Stimulated activated CD8-positive, alpha-beta memory T cell treated with anti-CD3 and anti-CD28 coated beads, Interleukin-7, amount 100 ng/mL, for 1 hour (primary cell): ENCODE results near the gene ARID3A.
"Not testable (repeated sequence)": the region's sequence is repeated elsewhere in the genome, so short reads cannot be mapped to it uniquely, and the experiment has no call there.

Experiments used
- DNase-seq, 2 donors: peaks; one replicate each; pipeline ENCODE4 v3.0.0-alpha.2; 2020; ENCODE audit warnings: low read depth in 2 of 2

The ARID3A gene

DNA sequence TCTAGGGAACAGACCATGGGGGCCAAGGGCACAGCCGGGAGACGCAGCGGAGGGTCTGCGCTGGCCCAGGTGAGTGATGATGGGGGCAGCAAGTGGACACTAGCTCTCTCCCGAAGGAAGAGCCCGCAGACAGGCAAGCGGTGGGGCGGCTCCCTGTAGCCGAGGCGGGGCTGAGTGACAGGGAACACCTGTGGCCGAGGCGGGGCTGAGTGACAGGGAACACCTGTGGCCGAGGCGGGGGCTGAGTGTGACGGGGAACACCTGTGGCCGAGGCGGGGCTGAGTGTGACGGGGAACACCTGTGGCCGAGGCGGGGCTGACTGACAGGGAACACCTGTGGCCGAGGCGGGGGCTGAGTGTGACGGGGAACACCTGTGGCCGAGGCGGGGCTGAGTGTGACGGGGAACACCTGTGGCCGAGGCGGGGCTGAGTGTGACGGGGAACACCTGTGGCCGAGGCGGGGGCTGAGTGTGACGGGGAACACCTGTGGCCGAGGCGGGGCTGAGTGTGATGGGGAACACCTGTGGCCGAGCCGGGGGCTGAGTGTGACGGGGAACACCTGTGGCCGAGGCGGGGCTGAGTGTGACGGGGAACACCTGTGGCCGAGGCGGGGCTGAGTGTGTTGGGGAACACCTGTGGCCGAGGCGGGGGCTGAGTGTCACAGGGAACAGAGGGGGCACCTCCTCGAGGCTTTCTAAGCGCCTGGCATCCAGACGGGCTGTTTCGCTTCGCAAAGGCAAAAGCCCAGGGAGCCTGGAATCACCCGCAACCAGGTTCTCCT is 34.2 kb upstream of the ARID3A start:
- not testable (repeated sequence) for DNase-seq

DNA sequence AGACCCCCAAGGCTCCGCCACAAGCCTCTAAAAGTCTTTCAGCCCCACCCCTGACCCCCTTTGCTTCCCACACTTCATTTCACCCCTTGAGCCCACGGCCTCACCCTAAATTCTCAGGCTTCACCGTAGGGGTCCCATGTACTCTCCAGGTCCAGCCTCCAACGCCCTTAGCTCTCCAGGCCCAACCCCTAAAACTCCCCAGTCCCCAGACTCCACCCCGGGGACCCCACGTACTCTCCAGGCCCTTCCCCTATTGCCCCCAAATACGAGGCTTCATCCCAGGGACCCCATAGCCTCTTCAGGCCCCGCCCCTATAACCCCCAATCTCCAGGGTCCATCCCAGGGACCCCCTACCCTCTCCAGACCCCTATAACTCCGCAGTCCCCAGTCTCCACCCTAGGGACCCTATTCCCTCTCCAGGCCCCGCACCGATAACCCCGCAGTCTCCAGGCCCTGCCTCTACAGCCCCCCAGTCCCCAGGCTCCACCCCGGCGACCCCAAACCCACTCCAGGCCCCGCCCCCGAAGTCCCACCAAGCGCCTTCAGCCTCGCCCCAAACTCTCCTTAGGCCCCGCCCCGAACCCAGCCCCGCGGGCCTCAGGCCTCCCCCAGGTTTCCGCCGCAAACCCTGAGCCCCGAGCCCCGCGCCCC is 33.5 kb upstream of the ARID3A start:
- DNase-seq: no peak

DNA sequence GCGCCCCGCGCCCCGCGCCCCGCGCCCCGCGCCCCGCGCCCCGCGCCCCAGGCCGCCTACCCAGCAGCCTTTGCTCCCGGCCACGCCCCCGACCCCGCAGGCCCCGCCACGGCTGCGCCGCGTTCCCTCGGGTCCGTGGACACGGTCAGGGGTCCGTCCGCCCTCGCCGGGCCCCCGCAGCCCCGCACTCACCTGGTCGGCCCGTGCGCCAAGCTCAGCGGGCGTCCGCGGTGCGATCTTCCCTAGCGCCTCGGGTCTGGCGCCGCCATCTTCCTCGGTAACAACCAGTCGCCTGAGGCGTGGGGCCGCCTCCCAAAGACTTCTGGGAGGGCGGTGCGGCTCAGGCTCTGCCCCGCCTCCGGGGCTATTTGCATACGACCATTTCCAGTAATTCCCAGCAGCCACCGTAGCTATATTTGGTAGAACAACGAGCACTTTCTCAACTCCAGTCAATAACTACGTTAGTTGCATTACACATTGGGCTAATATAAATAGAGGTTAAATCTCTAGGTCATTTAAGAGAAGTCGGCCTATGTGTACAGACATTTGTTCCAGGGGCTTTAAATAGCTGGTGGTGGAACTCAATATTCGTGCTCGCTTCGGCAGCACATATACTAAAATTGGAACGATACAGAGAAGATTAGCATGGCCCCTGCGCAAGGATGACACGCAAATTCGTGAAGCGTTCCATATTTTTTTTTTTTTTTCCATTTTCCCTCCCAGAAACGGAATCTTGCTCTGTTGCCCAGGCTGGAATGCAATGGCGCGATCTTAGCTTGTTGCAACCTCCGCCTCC is 32.7 kb upstream of the ARID3A start, which contains the start of the genes MED16 and RNU6-9:
Gene MED16, minus strand, starts transcription at position 294 of the 796 bp plus-strand sequence. CDS start 2,056 bp downstream, outside the sequence.
Gene RNU6-9, plus strand, starts transcription at position 591 of the 796 bp plus-strand sequence.
- DNase-seq: peak; percentile 73 to 74

- DNase-seq: no peak
These were observed 29.4 kb upstream of the ARID3A start for GRCh38 chr19:896434-896833.

DNA sequence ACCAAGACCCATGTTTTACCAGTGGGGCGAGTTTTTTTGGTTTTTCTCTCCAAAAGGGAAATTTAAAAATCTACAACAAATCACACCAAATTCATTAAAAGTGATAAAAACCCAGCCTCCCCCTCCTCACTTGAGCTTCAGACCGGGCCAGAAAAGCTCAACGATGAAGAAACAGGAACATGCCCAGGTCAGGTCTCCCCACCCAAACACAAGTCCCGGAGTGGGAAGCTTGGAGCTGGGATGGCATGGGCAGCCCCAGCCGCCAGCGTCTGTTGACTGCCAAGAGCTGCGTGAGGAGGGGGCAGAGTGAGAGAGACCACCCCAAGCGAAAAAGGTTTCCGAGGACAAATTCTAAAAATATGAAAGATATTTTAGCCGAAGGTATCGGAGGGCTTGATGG is 28.8 kb upstream of the ARID3A start:
- DNase-seq: no peak

- no peak for DNase-seq
These were observed 28.3 kb upstream of the ARID3A start for GRCh38 chr19:897442-898039.

DNA sequence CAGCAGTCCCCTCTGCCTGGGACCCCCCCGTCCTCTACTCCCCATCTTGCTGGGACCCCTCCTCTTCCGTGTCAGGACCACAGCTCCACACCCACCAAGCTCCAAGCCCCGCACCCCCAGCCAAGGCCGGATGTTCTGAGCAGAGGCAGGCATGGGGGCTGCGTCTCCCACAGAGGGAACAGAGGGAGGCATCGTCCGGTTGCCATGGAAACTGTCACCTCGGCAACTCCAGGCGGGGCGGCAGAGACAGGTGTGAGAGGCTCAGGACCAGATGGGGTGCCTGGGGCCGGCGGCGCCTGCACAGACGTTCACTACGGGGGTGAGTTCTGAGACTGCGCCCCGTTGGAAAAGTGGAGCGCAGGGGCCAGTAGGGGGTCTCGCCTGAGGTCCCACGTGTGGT is 27.2 kb upstream of the ARID3A start:
- no peak for DNase-seq

- no peak for DNase-seq
These were observed 26.3 kb upstream of the ARID3A start for GRCh38 chr19:899336-900042.

DNA sequence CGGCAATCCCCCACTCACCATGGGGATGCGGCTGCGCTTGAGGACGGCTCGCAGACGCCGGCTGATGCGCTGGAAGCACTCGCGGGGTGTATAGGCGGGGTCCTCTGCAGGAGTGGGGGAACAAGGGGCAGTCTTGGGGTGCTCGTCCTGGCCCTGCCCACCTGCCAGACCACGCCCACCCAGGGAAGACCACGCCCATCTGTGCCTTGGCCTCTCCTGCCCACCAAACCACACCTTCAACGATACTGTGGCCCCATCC is 25.9 kb upstream of the ARID3A start:
- no peak for DNase-seq

- no peak for DNase-seq
These were observed 25.3 kb upstream of the ARID3A start for GRCh38 chr19:900302-901111.

DNA sequence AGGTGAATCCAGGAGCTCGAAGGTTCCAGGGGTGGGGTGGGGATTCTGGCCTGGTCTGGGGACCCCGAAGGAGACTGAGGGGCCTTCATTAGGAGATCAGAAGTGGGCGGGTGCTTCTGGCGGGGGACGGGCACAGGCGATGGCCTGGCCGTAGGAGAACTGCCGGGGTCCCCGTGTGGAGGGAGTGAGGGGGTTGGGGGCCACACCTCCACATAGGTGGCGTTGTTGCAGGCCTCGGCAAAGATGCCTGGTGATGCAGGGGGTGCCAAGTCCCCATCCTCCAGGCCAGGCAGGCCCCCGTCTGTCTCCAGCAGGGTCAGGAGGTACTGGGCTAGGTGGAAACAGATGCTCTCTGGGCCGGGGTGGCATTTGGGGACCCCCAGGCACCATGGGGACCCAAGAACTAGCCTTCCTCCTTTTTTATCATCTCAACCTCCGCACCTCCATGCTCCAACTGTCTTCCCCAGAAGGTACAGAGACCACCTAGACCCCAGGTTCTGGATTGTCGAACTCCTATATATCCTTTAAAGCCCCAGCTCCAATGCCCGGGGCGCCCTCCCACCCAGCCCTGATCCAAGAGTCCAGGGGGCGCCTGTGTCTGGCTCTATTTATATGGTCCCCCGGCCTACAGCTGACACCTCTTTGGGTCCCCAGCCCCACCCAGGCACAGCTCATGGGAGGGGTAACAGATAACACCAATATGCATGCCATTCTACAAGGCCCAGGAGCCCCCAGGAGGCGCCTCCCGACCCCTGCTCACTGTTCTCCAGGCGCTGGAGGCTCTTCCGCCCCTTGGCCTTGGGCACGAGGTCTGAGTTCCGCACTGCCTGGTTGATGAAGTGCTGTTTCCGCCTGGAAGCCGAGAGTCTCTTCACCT is 24.4 kb upstream of the ARID3A start:
- DNase-seq: no peak

- DNase-seq: no peak
These were observed 23.8 kb upstream of the ARID3A start for GRCh38 chr19:902093-902370.

- DNase-seq: no peak
These were observed 23.2 kb upstream of the ARID3A start for GRCh38 chr19:902446-903226.

- no peak for DNase-seq
These were observed 22.5 kb upstream of the ARID3A start for GRCh38 chr19:903266-903797.

DNA sequence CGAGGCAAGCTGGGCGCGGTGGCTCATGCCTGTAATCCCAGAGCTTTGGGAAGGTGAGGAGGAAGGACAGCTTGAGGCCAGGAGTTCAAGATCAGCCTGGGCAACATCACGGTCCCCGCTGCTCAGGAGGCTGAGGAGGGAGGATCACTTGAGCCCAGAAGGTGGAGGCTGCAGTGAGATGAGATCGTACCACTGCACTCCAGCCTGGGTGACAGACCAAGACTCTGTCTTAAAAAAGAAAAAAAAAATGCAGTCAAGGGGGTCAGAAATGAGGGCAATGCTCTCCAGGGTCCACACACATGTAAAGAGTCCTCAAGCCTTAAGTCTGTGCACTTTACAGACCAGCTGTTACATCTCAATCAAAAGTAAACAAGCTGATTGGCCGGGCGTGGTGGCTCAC is 21.3 kb upstream of the ARID3A start:
- DNase-seq: no peak

DNA sequence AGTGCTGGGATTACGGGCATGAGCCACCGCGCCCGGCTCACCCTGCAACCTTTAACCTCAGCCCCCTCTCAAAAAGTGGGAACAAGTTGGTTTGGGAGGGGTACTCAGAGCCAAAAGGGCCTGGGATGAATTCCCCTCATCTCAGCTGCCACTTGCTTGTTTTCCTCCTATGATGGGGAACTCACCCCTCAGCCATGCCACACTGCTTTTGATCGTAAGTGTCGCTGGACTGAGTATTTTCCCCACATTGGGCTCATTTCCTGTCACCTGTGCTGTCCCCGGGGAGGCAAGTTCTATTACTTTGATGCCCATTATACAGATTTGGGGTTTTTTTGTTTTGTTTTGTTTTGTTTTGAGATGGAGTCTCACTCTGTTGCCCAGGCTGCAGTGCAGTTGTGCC is 19.4 kb upstream of the ARID3A start:
- no peak for DNase-seq

DNA sequence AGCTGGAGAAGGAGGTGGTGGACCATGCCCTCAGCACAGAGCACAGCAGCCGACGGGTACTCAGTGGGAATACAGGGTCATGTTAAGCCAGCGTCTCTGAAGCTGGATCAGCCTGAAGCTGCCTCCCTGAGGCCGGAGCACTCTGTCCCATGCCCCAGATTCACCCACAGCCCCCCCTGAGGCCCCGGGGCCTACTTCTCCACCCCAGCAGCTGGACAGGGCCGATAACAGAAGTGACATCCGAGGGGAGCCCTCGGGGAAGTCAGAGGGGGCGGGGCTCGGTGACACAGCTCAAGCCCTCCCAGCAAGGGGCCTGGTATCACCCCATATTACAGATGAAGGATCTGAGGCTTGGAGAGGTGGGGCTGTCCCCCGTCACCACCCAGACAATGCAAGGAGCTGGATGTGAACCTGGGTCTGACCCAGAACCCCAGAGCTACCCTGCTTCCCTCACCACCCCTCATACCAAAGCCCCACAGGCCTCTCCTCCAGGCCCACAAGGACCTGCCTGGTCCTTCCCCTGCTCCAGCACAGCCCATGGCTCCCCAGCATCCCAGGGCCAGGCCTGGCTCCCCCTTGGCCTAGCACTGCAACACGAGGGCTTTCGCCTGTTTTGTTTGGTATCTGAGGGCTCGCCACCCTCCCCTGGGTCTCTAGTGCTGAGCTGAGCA is 18.5 kb upstream of the ARID3A start:
- no peak for DNase-seq
